Effector CD8-positive, alpha-beta T cell (primary cell): Measurements from ENCODE around the gene CLDN1.

ENCODE experiments used
- DNase-seq: peaks from one replicate; lab custom pipeline; 2025; lab: John Stamatoyannopoulos, UW

Gene CLDN1

GRCh38 chr3:190333961-190334360 is 11.7 kb upstream of the CLDN1 start:
- no peak for DNase-seq

GRCh38 chr3:190330936-190331734 is 8.9 kb upstream of the CLDN1 start:
- no peak for DNase-seq

- DNase-seq, result no peak
Measured at GRCh38 chr3:190326930-190327329, 4.7 kb upstream of the CLDN1 start.

GRCh38 chr3:190326361-190326760 is 4.1 kb upstream of the CLDN1 start:
- no peak for DNase-seq

- DNase-seq, result no peak
Measured at GRCh38 chr3:190325923-190326322, 3.7 kb upstream of the CLDN1 start.

DNA sequence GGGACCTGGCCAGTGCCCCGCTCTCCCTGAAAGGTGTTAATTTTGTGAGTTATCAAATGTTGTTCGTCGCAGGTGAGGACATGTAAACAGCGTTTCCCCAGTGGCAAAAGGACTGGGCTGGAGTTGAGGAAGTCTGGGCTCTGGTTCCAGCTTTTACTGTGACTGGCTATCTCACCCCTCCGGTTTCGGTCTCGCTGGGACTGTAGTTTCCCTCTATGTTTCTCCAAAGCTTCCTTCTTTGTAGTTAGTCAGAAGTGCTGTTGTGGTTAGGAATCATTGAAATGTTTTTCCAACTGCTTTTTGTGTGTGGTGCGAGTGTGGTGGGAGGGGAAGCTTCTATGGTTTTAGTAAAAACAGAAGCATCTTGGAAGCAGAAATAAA is 990 bp upstream of the CLDN1 start:
- DNase-seq, result no peak

DNA sequence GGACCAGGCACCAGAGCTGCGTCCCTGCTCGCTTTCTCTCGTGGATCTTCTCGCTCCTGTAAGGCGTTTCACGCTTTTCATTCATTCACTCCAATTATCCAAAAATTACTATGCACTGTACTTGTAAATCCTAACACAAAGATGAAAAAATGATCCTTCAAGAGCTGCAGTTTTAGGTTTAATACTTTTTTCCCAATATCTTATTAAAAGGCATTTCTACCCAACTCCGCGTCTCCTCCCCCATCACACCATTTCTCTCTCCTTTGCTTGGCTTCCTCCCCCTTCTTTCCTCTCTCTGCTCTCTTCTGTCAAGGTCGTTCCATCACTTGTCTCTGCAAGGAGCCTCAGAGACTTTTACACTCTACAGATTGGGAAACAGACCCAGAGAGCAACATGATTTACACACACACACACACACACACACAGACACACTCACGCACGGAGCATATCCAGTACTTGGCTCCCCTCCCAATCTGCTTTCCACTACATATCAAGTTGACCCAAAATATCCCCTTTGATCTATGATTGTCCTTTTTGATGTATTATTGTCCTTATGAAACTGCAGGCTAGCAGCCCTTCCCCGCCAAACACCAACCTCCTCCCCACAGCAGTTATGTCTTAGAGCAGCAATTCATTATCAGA is 479 bp upstream of the CLDN1 start:
- DNase-seq, result no peak

- no peak for DNase-seq
Measured at GRCh38 chr3:190320594-190321362, 1.5 kb downstream of the CLDN1 start.

GRCh38 chr3:190319660-190320059 is 2.6 kb downstream of the CLDN1 start:
- DNase-seq, result no peak

GRCh38 chr3:190318666-190319065 is 3.6 kb downstream of the CLDN1 start:
- no peak for DNase-seq

GRCh38 chr3:190314741-190315140 is 7.5 kb downstream of the CLDN1 start:
- no peak for DNase-seq

- no peak for DNase-seq
Measured at GRCh38 chr3:190309414-190309813, 12.8 kb downstream of the CLDN1 start.

DNA sequence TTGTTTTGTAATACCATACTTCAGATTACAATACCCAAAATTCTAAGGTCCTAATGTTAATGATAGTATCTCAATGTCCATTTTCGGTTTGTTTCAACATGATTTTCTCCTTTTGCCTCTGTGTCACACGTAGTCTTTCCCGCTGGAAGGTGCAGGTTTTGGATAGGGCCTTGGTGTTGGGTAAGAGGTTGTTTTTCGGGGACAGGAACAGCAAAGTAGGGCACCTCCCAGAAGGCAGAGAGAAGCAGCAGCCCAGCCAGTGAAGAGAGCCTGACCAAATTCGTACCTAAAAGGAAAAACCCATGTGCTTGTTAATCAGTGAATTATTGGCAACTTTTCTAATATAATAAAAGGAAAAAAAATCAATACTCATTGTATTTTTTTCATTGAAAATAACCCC is 14.1 kb downstream of the CLDN1 start:
- no peak for DNase-seq

DNA sequence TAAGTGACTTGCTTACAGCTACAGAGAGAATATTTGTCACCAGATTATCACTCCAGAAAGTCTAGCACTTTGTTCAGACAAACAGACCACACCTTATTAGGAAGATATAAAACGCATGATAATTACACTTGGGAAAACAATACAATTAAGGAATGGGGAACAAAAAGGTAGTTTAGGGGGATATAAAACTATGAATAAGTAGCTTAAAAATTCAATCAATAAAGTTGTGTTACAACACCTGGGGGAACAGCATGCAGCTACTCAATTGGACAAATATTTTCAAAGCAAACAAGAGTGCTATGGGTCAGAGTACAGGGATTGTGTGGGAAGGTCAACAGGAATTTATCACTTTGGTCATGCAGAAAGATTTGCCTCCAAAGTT is 15.1 kb downstream of the CLDN1 start:
- no peak for DNase-seq

DNA sequence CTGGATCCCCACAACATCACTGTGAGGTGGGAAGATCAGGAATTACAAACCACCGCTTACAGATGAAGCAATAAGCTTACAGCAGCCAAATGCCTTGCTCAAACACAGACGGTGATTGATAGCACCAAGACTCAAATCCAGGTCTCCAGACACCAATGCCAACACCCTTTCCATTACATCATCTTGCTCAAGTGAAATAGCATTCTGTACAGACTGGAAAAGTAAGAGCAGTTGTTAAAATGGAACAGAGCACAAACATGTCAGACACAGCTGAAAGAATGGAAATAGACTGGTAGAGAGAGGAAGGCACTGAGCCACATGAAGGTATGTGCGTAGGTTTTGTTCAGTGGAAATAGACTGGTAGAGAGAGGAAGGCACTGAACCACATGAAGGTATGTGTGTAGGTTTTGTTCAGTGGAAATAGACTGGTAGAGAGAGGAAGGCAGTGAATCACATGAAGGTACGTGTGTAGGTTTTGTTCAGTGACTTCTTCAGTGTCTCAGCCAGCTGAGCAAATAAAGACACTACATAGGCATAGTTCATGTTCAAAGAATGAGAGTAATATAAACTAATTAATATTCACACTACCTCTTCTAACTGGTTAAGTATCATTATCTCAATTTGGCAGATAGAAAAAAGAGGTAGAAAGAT is 15.6 kb downstream of the CLDN1 start:
- no peak for DNase-seq

GRCh38 chr3:190306026-190306425 is 16.2 kb downstream of the CLDN1 start:
- no peak for DNase-seq

DNA sequence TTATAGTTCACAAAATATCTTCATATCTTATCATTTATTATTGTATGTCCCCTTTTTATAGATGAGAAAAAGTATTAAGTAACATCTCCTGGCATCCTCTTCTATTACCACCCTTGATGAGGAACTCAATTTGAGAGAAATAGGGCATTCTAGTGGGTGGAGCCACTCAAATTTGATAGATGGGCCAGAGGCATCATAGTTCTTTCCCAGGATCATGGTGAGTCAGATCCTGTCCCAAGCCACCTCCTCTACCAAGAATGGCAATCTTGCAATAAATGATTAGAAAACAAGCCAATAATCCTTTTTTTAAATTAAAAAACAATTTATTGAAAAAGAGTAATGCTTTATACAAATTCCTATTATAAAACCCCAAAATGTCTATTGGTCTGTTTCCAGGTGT is 16.8 kb downstream of the CLDN1 start:
- no peak for DNase-seq

GRCh38 chr3:190303884-190304283 is 18.4 kb downstream of the CLDN1 start:
- DNase-seq, result no peak

GRCh38 chr3:190302212-190302867 is 19.9 kb downstream of the CLDN1 start:
- DNase-seq, result no peak

GRCh38 chr3:190301591-190301990 is 20.7 kb downstream of the CLDN1 start:
- DNase-seq, result no peak

DNA sequence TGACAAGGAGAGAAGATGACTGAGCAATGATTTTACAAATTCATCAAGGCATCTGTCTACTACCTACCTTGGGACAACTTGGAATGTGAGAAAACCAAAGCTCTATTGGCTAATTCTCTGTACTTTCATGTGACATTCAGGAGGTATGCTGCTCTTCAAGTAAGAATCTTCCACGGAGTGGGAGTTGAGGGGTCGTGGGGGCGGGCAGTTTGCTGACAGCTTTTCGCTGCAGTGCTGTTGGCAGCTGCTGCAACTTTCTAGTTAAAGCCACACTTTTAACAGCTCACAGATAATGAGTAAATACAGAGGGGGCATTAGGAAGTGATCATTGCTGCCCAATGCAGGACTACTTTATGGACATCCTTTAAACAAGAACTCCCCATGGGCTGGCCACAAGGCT is 22.3 kb downstream of the CLDN1 start:
- DNase-seq, result no peak

- no peak for DNase-seq
Measured at GRCh38 chr3:190294030-190294429, 28.2 kb downstream of the CLDN1 start.
